Muscle of arm (tissue), 12 donors: Measurements from ENCODE around the gene EPN3. TPM values are rescaled to one million over a fixed set of nuclear protein-coding genes. Genes with fewer than 3 reads are reported as not detected.

Source experiments
- DNase-seq: peaks from one replicate; pipeline ENCODE4 v3.0.0-alpha.2; 2013
- polyA plus RNA-seq, 12 donors: library from polyadenylated mRNA; unstranded; fragments of 120-200 nt; gene quantifications; one replicate each; pipeline ENCODE4 v1.2.1, GENCODE V29; 2013; ENCODE audit not compliant: insufficient read length in 12 of 12

EPN3 gene
- polyA plus RNA-seq, 12 donors = 0.77 to 12.8 (median 1.9) TPM; not detected in 1

DNA sequence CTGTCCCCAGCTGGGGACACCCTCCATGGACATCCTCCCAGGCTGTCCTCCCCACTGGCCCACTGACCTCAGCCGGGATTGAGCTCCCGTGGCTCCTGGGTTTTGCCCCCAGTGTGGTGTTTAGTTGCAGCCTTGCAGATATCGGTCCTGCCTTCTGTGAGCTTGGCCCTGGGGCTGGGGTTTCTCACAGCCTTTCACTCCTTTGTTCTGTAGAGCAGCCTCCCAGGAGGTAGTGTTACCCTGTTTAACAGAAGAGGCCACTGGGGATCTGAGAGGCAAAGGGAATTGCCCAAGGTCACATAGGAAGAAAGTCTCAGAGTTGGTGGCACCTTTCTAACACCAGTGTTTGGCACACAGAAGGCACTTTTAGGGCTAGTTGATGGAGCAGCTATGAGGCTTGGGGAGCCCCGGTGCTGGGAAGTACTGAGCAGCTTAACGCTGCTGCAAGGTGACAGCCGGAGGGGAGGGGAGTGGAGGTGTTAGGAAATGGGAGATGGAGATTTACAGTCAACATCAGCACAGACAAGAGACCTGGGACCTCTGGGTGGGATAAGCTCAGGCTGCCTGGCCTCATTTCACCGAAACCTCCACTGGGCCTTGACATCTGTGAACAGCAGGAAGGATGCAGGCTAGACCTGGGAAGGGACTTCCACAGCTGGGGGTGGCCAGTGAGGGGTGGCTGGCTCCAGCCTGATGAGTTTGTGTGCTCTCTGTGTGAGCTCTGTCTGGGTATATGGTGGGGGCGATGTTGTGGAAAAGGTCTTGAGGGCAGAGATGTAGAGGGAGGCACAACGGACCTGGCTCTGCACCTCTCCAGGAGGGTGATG, 54.1 kb downstream of the EPN3 start:
- DNase-seq = no peak

DNA sequence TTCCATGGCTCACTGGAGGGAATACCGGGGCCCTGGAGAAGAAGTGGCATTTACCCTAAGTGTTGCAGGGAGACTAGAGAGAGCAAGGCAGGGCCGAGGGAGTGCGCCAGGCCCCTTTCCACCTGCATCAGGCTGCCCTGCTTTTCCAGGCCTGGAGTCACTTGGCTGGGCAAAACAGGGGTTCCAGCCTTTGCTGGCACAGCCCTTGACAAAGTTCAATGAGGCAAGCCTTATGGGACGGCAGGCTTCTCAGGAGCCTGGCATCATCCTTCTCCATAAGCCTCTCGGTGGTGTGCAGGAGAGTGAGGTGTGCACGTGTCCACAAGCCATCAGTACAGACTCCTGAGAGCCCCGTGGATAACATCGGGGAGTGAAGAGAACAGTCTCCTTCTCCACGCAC, 55.0 kb downstream of the EPN3 start:
- no peak for DNase-seq

- DNase-seq = no peak
These were observed 56.0 kb downstream of the EPN3 start for GRCh38 chr17:50588391-50589049.

- no peak for DNase-seq
These were observed 56.7 kb downstream of the EPN3 start for GRCh38 chr17:50589095-50589705.

DNA sequence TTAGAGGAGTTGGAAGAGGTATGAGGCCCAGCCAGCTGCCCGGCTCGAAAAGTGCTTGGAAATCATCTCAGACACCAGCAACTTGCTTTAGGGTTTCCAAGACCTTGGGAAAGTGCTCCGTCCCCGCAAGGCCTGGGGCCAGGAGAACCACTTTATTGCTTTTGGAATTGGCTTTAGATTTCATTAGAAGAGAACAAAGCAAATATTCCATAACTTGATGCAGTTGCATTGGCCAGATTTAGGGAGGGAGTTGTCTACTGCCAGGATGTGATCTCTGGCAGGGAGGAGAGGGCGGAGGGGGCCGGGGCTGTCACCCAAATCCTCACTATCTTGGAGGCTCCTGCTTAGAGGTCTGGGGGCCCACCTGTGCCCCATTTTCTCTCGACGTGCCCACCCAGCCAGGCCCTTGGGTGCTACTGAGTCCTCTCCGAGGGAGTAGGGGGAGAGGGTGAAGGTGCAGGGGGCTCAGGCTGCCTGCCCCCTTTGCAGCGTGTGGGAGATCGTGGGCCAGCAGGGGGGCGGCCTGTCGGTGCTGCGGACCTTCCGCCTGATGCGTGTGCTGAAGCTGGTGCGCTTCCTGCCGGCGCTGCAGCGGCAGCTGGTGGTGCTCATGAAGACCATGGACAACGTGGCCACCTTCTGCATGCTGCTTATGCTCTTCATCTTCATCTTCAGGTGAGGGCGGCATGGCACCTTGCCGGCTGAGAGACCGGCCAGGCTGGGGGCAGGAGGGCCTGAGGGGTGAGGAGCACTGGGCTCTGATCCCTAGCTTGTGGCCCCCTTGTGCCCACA, 58.6 kb downstream of the EPN3 start:
- no peak for DNase-seq

DNA sequence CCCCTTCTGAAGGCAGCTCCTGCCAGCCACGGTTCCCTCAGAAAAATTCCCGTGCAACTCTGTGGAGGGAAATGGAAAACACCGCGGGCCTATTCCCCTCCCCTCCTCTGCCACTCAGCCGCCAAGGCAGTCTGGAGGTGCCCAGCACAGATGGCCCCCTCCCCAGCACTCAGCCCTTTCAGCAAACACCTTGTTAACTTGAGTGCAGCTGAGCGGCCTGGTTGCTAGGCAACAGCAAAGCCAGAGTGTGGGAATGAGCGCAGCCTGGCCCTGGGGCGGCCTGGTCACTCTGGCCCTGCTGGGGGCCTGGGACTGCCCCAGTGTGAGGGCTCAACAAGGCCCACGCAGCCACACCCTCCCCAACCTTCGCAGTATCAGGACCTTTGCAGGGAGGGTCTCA, 60.8 kb downstream of the EPN3 start:
- DNase-seq = no peak

Other genes with a start within 250 kb of the EPN3 start
- 100 to 1,000 TPM in 1 of 12 donors, 10 to 100 TPM in 11; 15.5 to 337 (median 20.0) TPM for gene XYLT2, start 186.6 kb upstream of the EPN3 start, polyA plus RNA-seq
- 10 to 100 TPM in 11 of 12 donors, not detected in 1; 38.6 to 60.0 (median 52.9) TPM for gene MRPL27, start 159.6 kb upstream of the EPN3 start, polyA plus RNA-seq
- 10 to 100 TPM in 1 of 12 donors, 1 to 10 TPM in 10, not detected in 1; 3.4 to 23.2 (median 6.6) TPM for gene EME1, start 159.5 kb upstream of the EPN3 start, polyA plus RNA-seq
- gene LRRC59, start 135.2 kb upstream of the EPN3 start, polyA plus RNA-seq = 10 to 100 TPM in 11 of 12 donors, not detected in 1; 35.6 to 69.7 (median 48.9) TPM
- 10 to 100 TPM in 11 of 12 donors, not detected in 1; 54.0 to 96.0 (median 63.1) TPM for gene ACSF2, start 106.5 kb upstream of the EPN3 start, polyA plus RNA-seq
- gene CHAD, start 63.9 kb upstream of the EPN3 start, polyA plus RNA-seq = 10 to 100 TPM in 1 of 12 donors, 1 to 10 TPM in 10, not detected in 1; 2.0 to 10.5 (median 5.0) TPM
- 10 to 100 TPM in 11 of 12 donors, not detected in 1; 28.0 to 40.1 (median 31.9) TPM for gene RSAD1, start 53.9 kb upstream of the EPN3 start, polyA plus RNA-seq
- gene MYCBPAP, start 24.3 kb upstream of the EPN3 start, polyA plus RNA-seq = 1 to 10 TPM in 4 of 12 donors, under 1 TPM in 6, not detected in 2; 0.44 to 2.5 (median 0.85) TPM
- 10 to 100 TPM in 11 of 12 donors, not detected in 1; 16.4 to 43.9 (median 26.2) TPM for gene SPATA20, start 14.4 kb downstream of the EPN3 start, polyA plus RNA-seq
- 10 to 100 TPM in 2 of 12 donors, 1 to 10 TPM in 9, not detected in 1; 5.8 to 20.0 (median 8.0) TPM for gene CACNA1G, start 28.0 kb downstream of the EPN3 start, polyA plus RNA-seq
- gene ABCC3, start 102.1 kb downstream of the EPN3 start, polyA plus RNA-seq = 10 to 100 TPM in 2 of 12 donors, 1 to 10 TPM in 2, under 1 TPM in 7, not detected in 1; 0.32 to 40.4 (median 0.67) TPM
- 10 to 100 TPM in 11 of 12 donors, not detected in 1; 36.5 to 49.5 (median 44.8) TPM for gene ANKRD40, start 175.2 kb downstream of the EPN3 start, polyA plus RNA-seq
- 100 to 1,000 TPM; 191 to 632 (median 338) TPM for gene LUC7L3, start 186.9 kb downstream of the EPN3 start, polyA plus RNA-seq
- 10 to 100 TPM in 1 of 12 donors, under 1 TPM in 4, not detected in 7; 0.15 to 11.1 (median 0.33) TPM for gene ANKRD40CL, start 234.8 kb downstream of the EPN3 start, polyA plus RNA-seq